Thyroid gland (tissue), 4 donors: ENCODE measurements around the gene NALCN. TPM values are rescaled to one million over a fixed set of nuclear protein-coding genes. Genes with fewer than 3 reads are reported as not detected.

Experiments used
- DNase-seq, 2 donors: peaks; one replicate each; pipeline ENCODE4 v3.0.0-alpha.2; 2019
- H3K27ac ChIP-seq, 3 donors: fragments of 200-600 bp; sonication (generic); 1 replicate in 2 of 3; 2 replicates in 1 of 3; pipeline ENCODE4 v1.5.1; 2016 to 2019; ENCODE audit warnings: mild to moderate bottlenecking in 1 of 3, moderate library complexity in 1 of 3
- H3K27me3 ChIP-seq: fragments of 200-600 bp; sonication (generic); one replicate; pipeline ENCODE4 v1.5.1; 2019
- H3K36me3 ChIP-seq, 2 donors: fragments of 200-600 bp; sonication (generic); one replicate each; pipeline ENCODE4 v1.5.1; 2016 to 2019
- H3K4me1 ChIP-seq, 2 donors: fragments of 200-600 bp; sonication (generic); one replicate each; pipeline ENCODE4 v1.5.1; 2017 to 2019
- H3K4me3 ChIP-seq, 3 donors: fragments of 200-600 bp; sonication (generic); replicated peaks in 1 of 3; 1 replicate in 2 of 3; 2 replicates in 1 of 3; pipeline ENCODE4 v1.5.1; 2016; ENCODE audit warnings: mild to moderate bottlenecking in 1 of 3
- H3K9me3 ChIP-seq: fragments of 200-600 bp; sonication (generic); one replicate; pipeline ENCODE4 v1.5.1; 2017
- POLR2A ChIP-seq, 2 donors: fragments of 450-650 bp; IDR thresholded peaks; one replicate each; pipeline ENCODE4 v1.6.1; 2017; ENCODE audit warnings: antibody characterized with exemption in 2 of 2, mild to moderate bottlenecking in 2 of 2, moderate library complexity in 1 of 2
- WGBS, 2 donors: methylation state at CpG; one replicate each; pipeline ENCODE4 v1.1.5; 2017; 5-methylcytosine and 5-hydroxymethylcytosine counted together
- intact Hi-C: fragments of 100-400 bp; cut with DNase I; formaldehyde crosslinking; loops from one replicate; pipeline ENCODE4 v1.15.1; 2023
- total RNA-seq, 4 donors: library from RNA; depleted of rRNA; stranded (reverse); fragments of >200 nt; gene quantifications; one replicate each; pipeline ENCODE4 v1.2.3, GENCODE V29; 2016
- TF ChIP-seq, protein P1 (sequence below), 6 experiments: fragments of 200-600 bp in 3 of 6; fragments of 450-650 bp in 3 of 6; sonication (generic) in 3 of 6; IDR thresholded peaks; one replicate each; pipeline ENCODE4 v1.5.1; 2016 to 2019; ENCODE audit warnings: antibody characterized with exemption in 6 of 6, mild to moderate bottlenecking in 2 of 6, inconsistent platforms in 1 of 6, moderate library complexity in 1 of 6

The NALCN gene
- total RNA-seq, 4 donors from 2014 or later, result 2.3 to 6.4 (median 4.4) TPM

DNA sequence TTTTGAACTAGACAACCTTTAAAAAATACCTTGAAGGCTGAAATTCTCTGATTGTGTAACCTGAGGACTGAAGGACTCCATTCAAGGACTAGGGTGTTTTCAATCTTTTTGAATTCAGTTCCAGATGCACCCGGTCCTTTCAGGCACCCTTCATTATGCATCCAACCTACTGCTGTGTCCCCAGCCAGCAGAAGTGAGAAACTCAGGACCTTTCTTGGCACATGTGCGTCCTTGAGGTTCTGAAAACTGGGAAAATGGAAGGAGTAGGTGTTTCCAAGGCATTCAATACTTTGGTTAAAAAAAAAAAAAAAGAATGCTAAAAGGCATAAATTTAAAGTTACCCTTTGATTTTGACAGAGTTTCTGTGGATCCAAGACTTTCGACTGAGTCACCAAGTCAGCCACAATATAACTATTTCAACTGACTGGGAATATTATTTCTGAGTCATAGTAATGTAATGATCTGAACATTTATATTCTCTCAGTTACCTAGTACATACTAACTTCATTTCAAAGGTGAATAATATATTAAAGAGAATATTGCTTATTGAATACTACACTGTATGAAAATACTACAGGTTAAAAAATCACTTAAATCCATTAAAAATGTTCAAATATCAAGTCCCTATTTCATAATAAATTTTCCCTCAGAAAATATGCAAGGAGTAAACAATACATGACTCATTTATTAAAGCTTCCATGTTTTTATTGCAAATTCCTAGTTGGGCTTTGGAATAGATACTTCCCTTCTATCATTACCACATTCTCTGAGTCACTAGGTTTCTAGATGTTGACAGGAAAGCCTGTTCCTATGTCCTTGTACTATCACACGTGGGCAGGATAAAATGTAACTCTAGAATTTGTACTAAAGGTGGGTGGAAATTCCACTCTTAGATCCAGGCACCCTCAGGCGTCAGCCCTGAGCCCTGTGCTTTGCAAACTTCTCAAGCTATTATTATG lies 33.8 kb upstream of the NALCN start:
- intact Hi-C loops, result no loop called here
- 59 to 60% methylated on average over 5 of the region's 5 CpGs for WGBS, 2 donors
- Histone ChIP-seq H3K27me3 (no peaks in the 10 kb centered on the region), H3K27ac (peak overlapping the region in 1 of 3 donors; percentile 8), H3K36me3 (no peaks in the 10 kb centered on the region), H3K4me1 (peaks cover 0 to 4% of the 10 kb centered on the region in 2 donors), H3K9me3 (no peaks in the 10 kb centered on the region), H3K4me3 (no peak overlapping the region)
- peak in 1 of 2 donors; percentile 22 for DNase-seq
- no peak for TF ChIP-seq POLR2A (IDR thresholded peaks at IDR 0.05)
- TF ChIP-seq, protein P1, sequence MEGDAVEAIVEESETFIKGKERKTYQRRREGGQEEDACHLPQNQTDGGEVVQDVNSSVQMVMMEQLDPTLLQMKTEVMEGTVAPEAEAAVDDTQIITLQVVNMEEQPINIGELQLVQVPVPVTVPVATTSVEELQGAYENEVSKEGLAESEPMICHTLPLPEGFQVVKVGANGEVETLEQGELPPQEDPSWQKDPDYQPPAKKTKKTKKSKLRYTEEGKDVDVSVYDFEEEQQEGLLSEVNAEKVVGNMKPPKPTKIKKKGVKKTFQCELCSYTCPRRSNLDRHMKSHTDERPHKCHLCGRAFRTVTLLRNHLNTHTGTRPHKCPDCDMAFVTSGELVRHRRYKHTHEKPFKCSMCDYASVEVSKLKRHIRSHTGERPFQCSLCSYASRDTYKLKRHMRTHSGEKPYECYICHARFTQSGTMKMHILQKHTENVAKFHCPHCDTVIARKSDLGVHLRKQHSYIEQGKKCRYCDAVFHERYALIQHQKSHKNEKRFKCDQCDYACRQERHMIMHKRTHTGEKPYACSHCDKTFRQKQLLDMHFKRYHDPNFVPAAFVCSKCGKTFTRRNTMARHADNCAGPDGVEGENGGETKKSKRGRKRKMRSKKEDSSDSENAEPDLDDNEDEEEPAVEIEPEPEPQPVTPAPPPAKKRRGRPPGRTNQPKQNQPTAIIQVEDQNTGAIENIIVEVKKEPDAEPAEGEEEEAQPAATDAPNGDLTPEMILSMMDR (IDR thresholded peaks at IDR 0.05), result no peak

DNA sequence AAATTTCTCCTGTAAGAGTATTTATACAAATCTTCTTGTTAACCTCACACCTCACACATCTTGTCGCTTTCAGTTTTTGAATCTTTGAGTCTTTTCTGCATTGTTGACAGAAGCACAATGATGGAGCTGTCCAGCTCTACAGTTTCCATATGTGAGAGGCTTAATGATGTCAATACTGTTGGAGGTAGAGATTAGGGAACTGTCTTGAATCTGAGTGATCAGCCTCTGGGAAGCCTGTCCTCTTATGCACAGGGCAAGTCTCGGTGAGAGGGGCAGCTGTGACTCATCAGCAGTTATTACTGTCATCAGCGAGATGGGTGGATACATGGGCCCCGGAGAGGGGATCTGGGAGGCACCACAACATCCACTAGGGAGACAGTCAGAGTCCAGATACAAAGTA lies 31.5 kb upstream of the NALCN start:
- Histone ChIP-seq H3K36me3 (no peaks in the 10 kb centered on the region), H3K27me3 (no peaks in the 10 kb centered on the region), H3K9me3 (no peaks in the 10 kb centered on the region), H3K4me1 (peaks cover 0 to 4% of the 10 kb centered on the region in 2 donors), H3K27ac (no peak overlapping the region), H3K4me3 (no peak overlapping the region)
- TF ChIP-seq POLR2A (IDR thresholded peaks at IDR 0.05), result no peak
- TF ChIP-seq, protein P1 (IDR thresholded peaks at IDR 0.05), result no peak
- 73 to 78% methylated on average over 4 of the region's 4 CpGs for WGBS, 2 donors
- intact Hi-C loops, result no loop called here
- DNase-seq, result no peak

DNA sequence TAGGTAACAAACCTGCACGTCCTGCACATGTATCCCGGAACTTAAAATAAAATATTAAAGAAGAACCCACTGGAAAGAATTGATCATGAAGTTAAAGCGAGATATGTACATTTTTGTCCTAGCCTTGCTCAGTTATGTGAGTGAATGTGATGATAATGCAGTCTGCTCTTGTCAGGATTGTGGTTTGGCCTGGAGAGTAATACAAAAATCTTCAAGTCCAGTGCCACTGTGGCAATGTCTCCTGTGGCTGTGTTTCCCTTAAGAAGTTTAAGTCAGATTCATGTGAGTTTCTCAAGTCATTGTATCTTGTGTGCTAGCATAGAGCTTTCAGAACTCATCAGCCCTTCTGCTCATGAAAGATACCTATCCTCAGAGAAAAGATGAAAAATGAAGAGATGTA lies 18.2 kb upstream of the NALCN start:
- no peak for DNase-seq
- Histone ChIP-seq H3K4me1 (no peaks in the 10 kb centered on the region), H3K36me3 (no peaks in the 10 kb centered on the region), H3K4me3 (no peak overlapping the region), H3K27me3 (no peaks in the 10 kb centered on the region), H3K27ac (no peak overlapping the region), H3K9me3 (no peaks in the 10 kb centered on the region)
- 88 to 89% methylated on average over 3 of the region's 3 CpGs for WGBS, 2 donors
- intact Hi-C loops, result no loop called here
- no peak for TF ChIP-seq POLR2A (IDR thresholded peaks at IDR 0.05)
- TF ChIP-seq, protein P1 (IDR thresholded peaks at IDR 0.05), result no peak

DNA sequence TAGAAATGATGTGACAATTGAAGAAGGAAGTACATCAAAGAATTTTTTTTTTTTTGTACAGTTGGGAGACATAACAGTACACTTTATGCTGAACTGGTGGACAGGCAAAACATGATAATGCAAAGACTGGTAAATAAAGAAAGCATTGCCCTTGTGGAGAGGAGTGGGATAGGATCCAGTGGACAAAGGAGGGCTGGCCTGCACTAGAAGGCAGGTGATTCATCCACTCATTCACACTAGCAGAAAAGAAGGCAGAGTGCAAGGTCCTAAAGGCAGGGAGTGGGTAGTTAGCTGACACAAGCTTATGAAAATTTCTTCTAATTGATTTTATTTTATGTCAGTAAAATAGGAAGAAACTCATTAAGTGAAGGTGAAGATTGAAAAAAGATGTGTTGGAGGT lies 17.6 kb upstream of the NALCN start:
- intact Hi-C loops, result no loop called here
- no peak overlapping the region for H3K4me3 ChIP-seq
- TF ChIP-seq, protein P1 (IDR thresholded peaks at IDR 0.05), result no peak
- TF ChIP-seq POLR2A (IDR thresholded peaks at IDR 0.05), result no peak

DNA sequence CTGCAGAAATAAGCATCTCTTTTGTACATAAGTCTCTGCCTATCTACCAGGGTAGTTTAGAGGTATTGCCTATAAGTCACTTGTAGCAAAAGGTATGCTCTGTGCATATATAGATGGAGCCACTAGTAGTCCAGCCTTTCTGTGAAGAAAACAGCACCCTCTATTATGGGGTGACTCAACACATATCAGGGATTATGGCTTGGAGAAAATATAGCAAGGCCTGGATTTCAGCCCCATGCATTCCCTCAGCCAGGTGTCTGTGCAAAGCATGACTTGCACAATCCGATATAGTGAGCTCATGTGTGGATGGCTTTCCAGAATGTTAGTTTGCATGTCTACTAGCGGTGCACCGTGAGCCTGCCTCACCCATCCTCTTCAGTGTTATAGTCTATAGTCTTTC lies 13.4 kb upstream of the NALCN start:
- Histone ChIP-seq H3K27ac (no peak overlapping the region), H3K36me3 (no peaks in the 10 kb centered on the region), H3K4me3 (no peak overlapping the region), H3K4me1 (no peaks in the 10 kb centered on the region), H3K27me3 (no peaks in the 10 kb centered on the region), H3K9me3 (no peaks in the 10 kb centered on the region)
- TF ChIP-seq POLR2A (IDR thresholded peaks at IDR 0.05), result no peak
- TF ChIP-seq, protein P1 (IDR thresholded peaks at IDR 0.05), result no peak
- WGBS, 2 donors, result 92 to 100% methylated on average over 3 of the region's 3 CpGs
- intact Hi-C loops, result no loop called here
- DNase-seq, result no peak

More for the DNA sequence above, 17.6 kb upstream of the NALCN start:
- no peak for DNase-seq
- no peak overlapping the region for H3K27ac ChIP-seq
- no peaks in the 10 kb centered on the region for H3K9me3 ChIP-seq
- no peaks in the 10 kb centered on the region for H3K36me3 ChIP-seq
- H3K27me3 ChIP-seq, result no peaks in the 10 kb centered on the region
- H3K4me1 ChIP-seq, result no peaks in the 10 kb centered on the region
